ENCODE measurements around the gene ATP6V1F. TPM values are rescaled to one million over a fixed set of nuclear protein-coding genes. Genes with fewer than 3 reads are reported as not detected.

ATP6V1F gene
- total RNA-seq, 1 donor from 2014 or later = 180 TPM

GRCh38 chr7:128860158-128861073 lies 2.2 kb upstream of the ATP6V1F start:
- Histone ChIP-seq H3K4me3 (no peak overlapping the region), H3K27me3 (no peaks in the 10 kb centered on the region), H3K4me1 (peaks cover 10% of the 10 kb centered on the region), H3K9me3 (no peaks in the 10 kb centered on the region), H3K27ac (no peak overlapping the region), H3K36me3 (peaks cover 9% of the 10 kb centered on the region)
- ATAC-seq (no peak), DNase-seq (no peak)
- intact Hi-C loops (cut with DNase I) = no loop called here
- no peak for TF ChIP-seq CTCF (IDR thresholded peaks at IDR 0.05)

- intact Hi-C loops (cut with DNase I) = no loop called here
- Histone ChIP-seq H3K9me3 (no peaks in the 10 kb centered on the region), H3K4me1 (peaks cover 10% of the 10 kb centered on the region), H3K27me3 (no peaks in the 10 kb centered on the region), H3K27ac (no peak overlapping the region), H3K36me3 (peaks cover 15% of the 10 kb centered on the region), H3K4me3 (peak overlapping the region; percentile 86)
- TF ChIP-seq CTCF (IDR thresholded peaks at IDR 0.05) = no peak
- DNase-seq = no peak
- no peak for ATAC-seq
These were observed 592 bp upstream of the ATP6V1F start for GRCh38 chr7:128861957-128862570.

- H3K27ac ChIP-seq = peak overlapping the region; percentile 83
- peak; percentile 61 for ATAC-seq
- H3K4me3 ChIP-seq = peak overlapping the region; percentile 86
- H3K27me3 ChIP-seq = no peaks in the 10 kb centered on the region
- H3K9me3 ChIP-seq = no peaks in the 10 kb centered on the region
- H3K36me3 ChIP-seq = peaks cover 15% of the 10 kb centered on the region
- no peak for DNase-seq
- peaks cover 10% of the 10 kb centered on the region for H3K4me1 ChIP-seq
- intact Hi-C loops (cut with DNase I) = no loop called here
- TF ChIP-seq CTCF (IDR thresholded peaks at IDR 0.05) = peak; percentile 46
These were observed 855 bp downstream of the ATP6V1F start for GRCh38 chr7:128863433-128863989.

GRCh38 chr7:128865303-128865702 lies 2.6 kb downstream of the ATP6V1F start:
- no peak for TF ChIP-seq CTCF (IDR thresholded peaks at IDR 0.05)
- Histone ChIP-seq H3K4me3 (no peak overlapping the region), H3K4me1 (peaks cover 19% of the 10 kb centered on the region), H3K9me3 (no peaks in the 10 kb centered on the region), H3K27me3 (peaks cover 6% of the 10 kb centered on the region), H3K36me3 (peaks cover 15% of the 10 kb centered on the region), H3K27ac (no peak overlapping the region)
- ATAC-seq (no peak), DNase-seq (no peak)
- intact Hi-C loops (cut with DNase I) = no loop called here

- H3K36me3 ChIP-seq = peaks cover 15% of the 10 kb centered on the region
- DNase-seq = no peak
- no peak overlapping the region for H3K4me3 ChIP-seq
- TF ChIP-seq CTCF (IDR thresholded peaks at IDR 0.05) = no peak
- H3K9me3 ChIP-seq = no peaks in the 10 kb centered on the region
- peaks cover 19% of the 10 kb centered on the region for H3K4me1 ChIP-seq
- peaks cover 11% of the 10 kb centered on the region for H3K27me3 ChIP-seq
- no peak overlapping the region for H3K27ac ChIP-seq
- ATAC-seq = no peak
- intact Hi-C loops (cut with DNase I) = no loop called here
These were observed 3.6 kb downstream of the ATP6V1F start for GRCh38 chr7:128865996-128866877.

All from upper lobe of right lung (tissue), 1 donor.